ENCODE results near the gene IFNL2. TPM values are rescaled to one million over a fixed set of nuclear protein-coding genes. Genes with fewer than 3 reads are reported as not detected.
A peak's percentile ranks its signal among the peaks of the same experiment; 100 is the strongest.

The IFNL2 gene
- total RNA-seq, 4 donors from 2014 or later, result not detected

- no peak for TF ChIP-seq CTCF (IDR thresholded peaks at IDR 0.05)
- peak; percentile 74 for ATAC-seq (ENCODE audit: low FRiP score)
- DNase-seq (ENCODE audit: low spot score), result no peak
These were observed 20.2 kb upstream of the IFNL2 start for GRCh38 chr19:39247701-39248664.

GRCh38 chr19:39248806-39249205, 19.4 kb upstream of the IFNL2 start, which contains the start of gene IFNL4:
Gene IFNL4, minus strand, starts transcription at chr19:39248856.
- no peak for DNase-seq (ENCODE audit: low spot score)
- no peak for ATAC-seq (ENCODE audit: low FRiP score)
- no peak for TF ChIP-seq CTCF (IDR thresholded peaks at IDR 0.05)

GRCh38 chr19:39251081-39251480, 17.1 kb upstream of the IFNL2 start:
- no peak for DNase-seq (ENCODE audit: low spot score)
- no peak for ATAC-seq (ENCODE audit: low FRiP score)
- no peak for TF ChIP-seq CTCF (IDR thresholded peaks at IDR 0.05)

- TF ChIP-seq CTCF (IDR thresholded peaks at IDR 0.05), result no peak
- DNase-seq (ENCODE audit: low spot score) (no peak), ATAC-seq (ENCODE audit: low FRiP score) (no peak)
These were observed 16.4 kb upstream of the IFNL2 start for GRCh38 chr19:39251846-39252245.

- ATAC-seq (ENCODE audit: low FRiP score) (no peak), DNase-seq (ENCODE audit: low spot score) (no peak)
- TF ChIP-seq CTCF (IDR thresholded peaks at IDR 0.05), result no peak
These were observed 15.7 kb upstream of the IFNL2 start for GRCh38 chr19:39252458-39252857.

GRCh38 chr19:39253374-39254149, 14.6 kb upstream of the IFNL2 start:
- no peak for TF ChIP-seq CTCF (IDR thresholded peaks at IDR 0.05)
- ATAC-seq (ENCODE audit: low FRiP score) (no peak), DNase-seq (ENCODE audit: low spot score) (no peak)

All from omental fat pad (tissue), 4 donors.